Measurements from ENCODE around the gene ABCA4. TPM values are rescaled to one million over a fixed set of nuclear protein-coding genes. Genes with fewer than 3 reads are reported as not detected.
A peak's percentile ranks its signal among the peaks of the same experiment; 100 is the strongest.

ABCA4 gene
- polyA plus RNA-seq, 1 donor, result 0.59 TPM

DNA sequence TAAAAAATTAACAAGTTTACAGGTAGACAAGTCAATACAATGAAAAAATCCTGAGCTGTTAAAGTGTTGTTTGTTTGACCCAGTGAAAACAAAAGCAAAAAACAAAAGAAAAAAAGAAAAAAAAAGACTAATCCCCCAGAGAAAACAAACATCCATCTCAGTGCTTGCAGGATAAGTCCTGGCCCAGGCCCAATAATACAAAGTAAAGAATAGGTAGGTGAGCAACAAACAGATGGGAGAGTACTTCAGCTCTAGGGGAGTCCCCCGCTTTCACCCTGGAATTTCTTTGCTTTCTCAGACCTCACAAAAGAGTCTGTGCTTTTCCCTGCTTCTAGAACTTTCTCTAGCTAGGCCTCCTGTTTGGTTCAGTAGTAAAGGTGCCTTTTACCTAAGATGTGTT, 70.3 kb downstream of the ABCA4 start:
- DNase-seq (ENCODE audit: low read depth), result no peak

DNA sequence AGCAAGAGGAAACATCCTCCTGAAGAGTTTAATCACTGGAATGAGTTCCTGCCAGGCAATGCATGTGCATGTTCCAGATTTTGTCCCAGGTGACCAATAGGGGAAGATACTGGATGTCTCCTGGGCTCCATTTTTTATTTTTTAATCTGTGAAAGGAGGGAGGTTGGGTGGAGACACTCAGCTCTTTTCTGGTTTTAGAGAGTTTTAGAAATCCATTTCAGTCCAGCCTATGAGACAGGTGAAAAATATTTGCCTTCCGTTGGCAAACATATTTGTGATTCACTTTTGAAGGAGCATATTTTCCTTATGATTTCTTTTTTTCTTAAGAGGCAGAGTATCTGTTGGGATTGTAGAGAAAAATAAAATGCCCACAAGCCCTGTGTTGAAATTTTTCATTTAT, 70.7 kb downstream of the ABCA4 start:
- no peak for DNase-seq (ENCODE audit: low read depth)

GRCh38 chr1:94049791-94050190, 71.2 kb downstream of the ABCA4 start:
- DNase-seq (ENCODE audit: low read depth), result no peak

- no peak for DNase-seq (ENCODE audit: low read depth)
Measured at GRCh38 chr1:94048413-94049164, 72.4 kb downstream of the ABCA4 start.

DNA sequence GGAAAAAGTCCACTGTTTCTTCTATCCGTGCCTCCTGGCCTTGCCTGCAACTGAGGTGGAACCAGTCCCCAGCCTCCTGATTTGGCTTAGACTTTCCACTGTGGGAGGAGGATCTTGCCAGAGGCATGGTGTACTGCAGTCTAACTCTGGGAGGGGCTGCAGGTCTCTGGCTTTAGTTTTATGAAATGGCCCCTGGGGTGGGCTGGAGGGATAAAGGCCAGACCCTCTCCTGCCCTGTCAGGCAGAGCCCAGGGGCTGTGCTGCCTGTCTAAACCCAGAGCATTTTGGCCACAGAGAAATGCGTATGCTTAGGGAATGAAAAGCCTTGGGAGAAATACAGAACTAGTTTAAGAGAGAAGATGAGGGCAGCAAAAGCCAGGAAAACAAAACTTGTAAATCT, 73.0 kb downstream of the ABCA4 start:
- no peak for DNase-seq (ENCODE audit: low read depth)

GRCh38 chr1:94045465-94046056, 75.4 kb downstream of the ABCA4 start:
- peak; percentile 47 for DNase-seq (ENCODE audit: low read depth)

GRCh38 chr1:94044891-94045290, 76.1 kb downstream of the ABCA4 start:
- no peak for DNase-seq (ENCODE audit: low read depth)

- no peak for DNase-seq (ENCODE audit: low read depth)
Measured at GRCh38 chr1:94044290-94044790, 76.6 kb downstream of the ABCA4 start.

GRCh38 chr1:94043738-94044289, 77.1 kb downstream of the ABCA4 start:
- DNase-seq (ENCODE audit: low read depth), result no peak

DNA sequence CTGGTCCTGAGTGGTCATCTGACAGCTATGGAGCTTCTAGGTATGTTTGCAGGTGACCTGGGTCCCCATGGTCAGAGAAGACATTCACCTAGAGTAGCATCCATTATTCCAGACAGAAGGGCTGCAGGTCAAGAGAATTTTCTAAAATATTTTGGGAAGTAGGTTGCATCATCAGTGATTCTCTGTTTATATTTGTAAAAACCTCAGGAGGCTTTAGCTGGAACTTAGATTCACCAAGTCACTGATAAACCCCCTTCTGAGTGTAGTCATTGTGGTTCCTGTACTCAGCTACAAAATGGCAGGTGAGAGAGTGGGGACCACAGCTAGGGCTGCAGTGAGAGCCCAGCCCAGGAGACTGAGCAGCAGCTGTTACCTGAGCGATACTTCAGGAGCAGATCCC, 78.6 kb downstream of the ABCA4 start:
- no peak for DNase-seq (ENCODE audit: low read depth)

DNA sequence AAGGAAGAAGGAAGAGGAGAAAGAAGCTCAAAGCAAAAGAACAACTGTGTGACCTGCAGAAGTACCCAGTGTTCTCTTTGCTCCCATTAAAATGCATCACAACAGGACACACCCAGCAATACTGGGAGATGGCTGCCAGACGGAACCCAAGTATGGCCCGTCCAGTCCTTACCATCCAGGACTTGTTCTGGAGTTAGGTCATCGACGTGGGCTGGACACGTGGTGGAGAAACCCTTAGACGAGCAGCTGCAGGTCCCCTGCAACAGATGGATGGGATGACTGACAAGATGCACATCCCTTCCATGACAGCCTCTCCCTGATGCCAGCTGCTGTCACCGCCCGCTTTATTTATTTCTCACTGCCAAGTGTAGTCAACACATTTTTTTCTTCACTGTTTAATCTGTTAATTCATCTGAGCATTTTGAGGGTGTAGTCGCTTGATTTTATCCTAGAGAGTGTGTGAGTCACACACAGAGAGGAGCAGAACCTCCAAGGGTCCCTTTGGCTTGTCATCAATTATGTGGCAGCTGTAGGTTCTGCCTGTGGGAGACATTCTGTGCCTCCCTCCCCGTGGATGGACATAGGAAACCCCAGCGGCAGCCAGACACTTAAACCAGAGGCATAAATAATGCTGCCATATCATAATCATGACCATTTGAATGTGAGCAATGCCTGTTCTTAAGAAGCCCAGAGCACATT, 80.9 kb downstream of the ABCA4 start:
- no peak for DNase-seq (ENCODE audit: low read depth)

- DNase-seq (ENCODE audit: low read depth), result no peak
Measured at GRCh38 chr1:94039514-94039870, 81.5 kb downstream of the ABCA4 start.

- DNase-seq (ENCODE audit: low read depth), result no peak
Measured at GRCh38 chr1:94038511-94038910, 82.4 kb downstream of the ABCA4 start.

GRCh38 chr1:94037392-94038229, 83.3 kb downstream of the ABCA4 start:
- no peak for DNase-seq (ENCODE audit: low read depth)

GRCh38 chr1:94036730-94037129, 84.2 kb downstream of the ABCA4 start:
- DNase-seq (ENCODE audit: low read depth), result no peak

DNA sequence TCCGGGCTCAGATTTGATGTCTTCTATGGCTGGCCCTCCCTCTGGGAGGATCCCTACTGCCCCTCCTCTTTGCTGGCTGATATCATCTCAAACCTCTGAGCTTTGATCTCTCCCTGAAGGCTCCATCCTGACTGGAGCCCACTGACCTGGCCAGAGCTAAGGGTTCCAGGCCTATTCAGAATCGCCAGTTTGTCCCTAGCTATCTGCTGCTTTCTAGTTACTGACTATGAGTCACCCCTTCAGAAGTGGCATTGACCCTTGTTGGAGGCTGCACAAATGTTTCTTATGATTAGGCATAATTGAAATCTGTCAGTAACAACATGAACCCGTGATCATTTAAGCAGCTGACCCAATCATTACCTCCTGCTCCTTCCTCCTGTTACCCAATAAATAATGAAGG, 87.1 kb downstream of the ABCA4 start:
- no peak for DNase-seq (ENCODE audit: low read depth)

DNA sequence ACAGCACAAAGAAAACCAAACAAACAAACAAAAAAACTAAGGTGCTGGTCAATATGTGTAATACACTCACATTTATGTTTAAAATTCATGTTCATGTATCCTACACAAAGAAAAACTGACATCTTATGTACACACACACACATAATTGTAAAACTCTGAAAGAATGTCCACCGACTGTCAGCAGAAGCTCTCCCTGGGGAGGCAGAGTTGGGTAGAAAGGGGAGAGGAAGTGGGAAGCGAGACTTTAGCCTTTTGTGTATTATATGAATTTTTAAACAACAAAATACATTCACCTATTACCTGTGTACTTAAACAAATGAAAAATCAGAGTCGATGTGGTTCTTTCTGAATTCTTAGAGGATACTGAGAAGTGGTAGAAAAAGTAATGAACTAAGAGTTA, 88.3 kb downstream of the ABCA4 start:
- no peak for DNase-seq (ENCODE audit: low read depth)

- no peak for DNase-seq (ENCODE audit: low read depth)
Measured at GRCh38 chr1:94031591-94031990, 89.4 kb downstream of the ABCA4 start.

GRCh38 chr1:94031154-94031553, 89.8 kb downstream of the ABCA4 start:
- DNase-seq (ENCODE audit: low read depth), result no peak

- no peak for DNase-seq (ENCODE audit: low read depth)
Measured at GRCh38 chr1:94029130-94029993, 91.6 kb downstream of the ABCA4 start.

Measured in forelimb muscle (tissue), 1 donor.